Vagina (tissue), 2 donors: Measurements from ENCODE around the gene PIK3C2B. TPM values are rescaled to one million over a fixed set of nuclear protein-coding genes. Genes with fewer than 3 reads are reported as not detected.
A peak's percentile ranks its signal among the peaks of the same experiment; 100 is the strongest.

ENCODE experiments used
- DNase-seq, 2 donors: peaks; one replicate each; pipeline ENCODE4 v3.0.0-alpha.2; 2017; ENCODE audit errors: extremely low spot score in 2 of 2
- H3K27ac ChIP-seq: fragments of 200-600 bp; sonication (generic); one replicate; pipeline ENCODE4 v1.5.1; 2019
- H3K27me3 ChIP-seq: fragments of 200-600 bp; sonication (generic); one replicate; pipeline ENCODE4 v1.5.1; 2019
- H3K36me3 ChIP-seq, 2 donors: fragments of 200-600 bp; sonication (generic); one replicate each; pipeline ENCODE4 v1.5.1; 2017 to 2019
- H3K4me1 ChIP-seq: fragments of 200-600 bp; sonication (generic); one replicate; pipeline ENCODE4 v1.5.1; 2019
- H3K4me3 ChIP-seq, 2 donors: fragments of 200-600 bp; sonication (generic); 1 replicate in 1 of 2; 2 replicates in 1 of 2; pipeline ENCODE4 v1.5.1; 2016 to 2019
- H3K9me3 ChIP-seq: fragments of 200-600 bp; sonication (generic); one replicate; pipeline ENCODE4 v1.5.1; 2019
- POLR2A ChIP-seq, 2 donors: fragments of 450-650 bp; IDR thresholded peaks; one replicate each; pipeline ENCODE4 v1.6.1; 2017; ENCODE audit warnings: antibody characterized with exemption in 2 of 2, mild to moderate bottlenecking in 2 of 2, moderate library complexity in 2 of 2
- POLR2AphosphoS5 ChIP-seq, 2 donors: sonication (generic); formaldehyde crosslinking; IDR thresholded peaks; one replicate each; pipeline ENCODE4 v1.9.0; 2017; ENCODE audit warnings: antibody characterized with exemption in 2 of 2, mild to moderate bottlenecking in 2 of 2, low read depth in 1 of 2; ENCODE audit not compliant: insufficient read depth in 1 of 2
- intact Hi-C: fragments of 100-400 bp; cut with DNase I; formaldehyde crosslinking; loops from one replicate; pipeline ENCODE4 v1.15.1; 2023
- total RNA-seq: library from RNA; depleted of rRNA; stranded (reverse); fragments of >200 nt; gene quantifications from one replicate; pipeline ENCODE4 v1.2.3, GENCODE V29; 2016
- TF ChIP-seq, protein P1 (sequence below), 3 experiments: fragments of 450-650 bp in 2 of 3; fragments of 200-600 bp in 1 of 3; sonication (generic) in 1 of 3; IDR thresholded peaks; one replicate each; pipeline ENCODE4 v1.5.1; 2017 to 2019; ENCODE audit warnings: antibody characterized with exemption in 3 of 3, mild to moderate bottlenecking in 2 of 3, moderate library complexity in 2 of 3

The PIK3C2B gene
- total RNA-seq, 1 donor from 2014 or later, result 52.1 TPM

GRCh38 chr1:204446413-204447111 is 48.0 kb downstream of the PIK3C2B start:
- Histone ChIP-seq H3K4me1 (peaks cover 58% of the 10 kb centered on the region), H3K9me3 (no peaks in the 10 kb centered on the region), H3K27ac (no peak overlapping the region), H3K27me3 (no peaks in the 10 kb centered on the region), H3K36me3 (peaks cover 0 to 22% of the 10 kb centered on the region in 2 donors), H3K4me3 (no peak overlapping the region)
- TF ChIP-seq, protein P1, sequence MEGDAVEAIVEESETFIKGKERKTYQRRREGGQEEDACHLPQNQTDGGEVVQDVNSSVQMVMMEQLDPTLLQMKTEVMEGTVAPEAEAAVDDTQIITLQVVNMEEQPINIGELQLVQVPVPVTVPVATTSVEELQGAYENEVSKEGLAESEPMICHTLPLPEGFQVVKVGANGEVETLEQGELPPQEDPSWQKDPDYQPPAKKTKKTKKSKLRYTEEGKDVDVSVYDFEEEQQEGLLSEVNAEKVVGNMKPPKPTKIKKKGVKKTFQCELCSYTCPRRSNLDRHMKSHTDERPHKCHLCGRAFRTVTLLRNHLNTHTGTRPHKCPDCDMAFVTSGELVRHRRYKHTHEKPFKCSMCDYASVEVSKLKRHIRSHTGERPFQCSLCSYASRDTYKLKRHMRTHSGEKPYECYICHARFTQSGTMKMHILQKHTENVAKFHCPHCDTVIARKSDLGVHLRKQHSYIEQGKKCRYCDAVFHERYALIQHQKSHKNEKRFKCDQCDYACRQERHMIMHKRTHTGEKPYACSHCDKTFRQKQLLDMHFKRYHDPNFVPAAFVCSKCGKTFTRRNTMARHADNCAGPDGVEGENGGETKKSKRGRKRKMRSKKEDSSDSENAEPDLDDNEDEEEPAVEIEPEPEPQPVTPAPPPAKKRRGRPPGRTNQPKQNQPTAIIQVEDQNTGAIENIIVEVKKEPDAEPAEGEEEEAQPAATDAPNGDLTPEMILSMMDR (IDR thresholded peaks at IDR 0.05), result peak in 1 of 3 experiments; percentile 51
- no peak for TF ChIP-seq POLR2A (IDR thresholded peaks at IDR 0.05)
- no peak for TF ChIP-seq POLR2AphosphoS5 (IDR thresholded peaks at IDR 0.05; ENCODE audit: insufficient read depth in 1 of 2, low read depth in 1 of 2)
- no peak for DNase-seq
- intact Hi-C loops, result no loop called here

DNA sequence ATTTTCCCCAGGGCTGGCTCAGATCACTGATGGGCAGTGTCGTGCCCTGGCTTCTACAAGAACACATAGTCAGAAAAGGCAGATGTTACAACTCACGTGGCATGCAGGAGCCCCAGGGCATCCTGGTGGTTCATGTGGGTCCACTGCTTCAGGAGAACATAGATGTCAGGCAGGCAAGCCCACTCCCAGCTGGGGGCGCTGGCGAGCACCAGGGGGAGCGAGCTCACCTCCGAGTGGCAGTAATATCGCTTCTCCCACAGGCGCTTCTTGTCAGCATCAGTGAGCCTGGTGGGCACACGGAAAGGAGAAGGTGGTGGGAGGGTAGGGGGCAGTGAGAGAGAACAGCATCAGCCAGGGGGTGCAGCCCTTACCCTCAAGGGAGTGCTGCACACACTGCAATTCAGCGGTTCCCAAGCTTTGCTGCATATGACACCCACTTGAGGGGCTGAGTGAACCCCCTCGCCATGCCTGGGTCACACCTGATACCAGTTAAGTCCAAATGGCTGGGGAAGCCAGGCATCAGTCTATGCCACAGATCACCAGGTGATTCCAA is 48.7 kb downstream of the PIK3C2B start:
- H3K4me1 ChIP-seq, result peaks cover 56% of the 10 kb centered on the region
- peaks cover 0 to 22% of the 10 kb centered on the region in 2 donors for H3K36me3 ChIP-seq
- no peaks in the 10 kb centered on the region for H3K27me3 ChIP-seq
- H3K4me3 ChIP-seq, result no peak overlapping the region
- DNase-seq, result no peak
- no peak overlapping the region for H3K27ac ChIP-seq
- intact Hi-C loops, result loop anchor here (2.0 kb wide), 1 partner anchor 47 kb away; no protein-coding TSS in a partner anchor
- no peaks in the 10 kb centered on the region for H3K9me3 ChIP-seq
- TF ChIP-seq, protein P1 (IDR thresholded peaks at IDR 0.05), result no peak
- no peak for TF ChIP-seq POLR2AphosphoS5 (IDR thresholded peaks at IDR 0.05; ENCODE audit: insufficient read depth in 1 of 2, low read depth in 1 of 2)
- no peak for TF ChIP-seq POLR2A (IDR thresholded peaks at IDR 0.05)

Other genes with a start within 250 kb of the PIK3C2B start
- 15.0 TPM for gene PLEKHA6, start 134.9 kb downstream of the PIK3C2B start, total RNA-seq
- gene PPP1R15B, start 83.0 kb downstream of the PIK3C2B start, total RNA-seq, result 42.0 TPM
- gene MDM4, start 21.6 kb upstream of the PIK3C2B start, total RNA-seq, result 90.1 TPM
- 3.4 TPM for gene LRRN2, start 190.9 kb upstream of the PIK3C2B start, total RNA-seq